ENCODE measurements around the gene FRY. TPM values are rescaled to one million over a fixed set of nuclear protein-coding genes. Genes with fewer than 3 reads are reported as not detected.

FRY gene
- total and polyA plus RNA-seq, 10 of the 15 experiments (the other 5 are each of a cell fraction or from before 2014, with no cell fraction given), result 0.18 to 1.4 (median 0.30) TPM

GRCh38 chr13:32237681-32238080 is 206.1 kb downstream of the FRY start (continued):
- TF ChIP-seq DPF2 (IDR thresholded peaks at IDR 0.05) (no peak), NFYA (IDR thresholded peaks at IDR 0.05; ENCODE audit: borderline replicate concordance, low read depth, low read length) (no peak), STAT3 (IDR thresholded peaks at IDR 0.05; ENCODE audit: low read depth, low read length) (no peak), BRCA1 (IDR thresholded peaks at IDR 0.05; ENCODE audit: low read depth, low read length) (no peak), SP1 (IDR thresholded peaks at IDR 0.05; ENCODE audit: low read depth, low read length) (no peak), FOS (IDR thresholded peaks at IDR 0.05; ENCODE audit: borderline replicate concordance, extremely low read depth, insufficient read length) (no peak), IRF5 (IDR thresholded peaks at IDR 0.05; ENCODE audit: borderline replicate concordance) (no peak)

GRCh38 chr13:32243695-32244094 is 212.1 kb downstream of the FRY start:
- no peak overlapping the region for H3K4me2 ChIP-seq (ENCODE audit: control insufficient read depth, insufficient read depth)
- no peaks in the 10 kb centered on the region for H3K36me3 ChIP-seq (ENCODE audit: control insufficient read depth in 2 of 2, insufficient read depth in 2 of 2, low read length in 1 of 2)
- no peak for FAIRE-seq
- ChIA-PET CTCF (interaction anchor here (0.7 kb wide), 1 partner anchor 334 kb away, joined by 3 read pairs; no protein-coding TSS in a partner anchor), RAD21 (ENCODE audit: unreplicated experiment) (no interaction called here), SMC1A (ENCODE audit: uncharacterized antibody, unreplicated experiment) (interaction anchor here (0.9 kb wide), 1 partner anchor 11 kb away, joined by 4 read pairs; no protein-coding TSS in a partner anchor), POLR2A (no interaction called here)
- intact Hi-C loops (cut with micrococcal nuclease; ENCODE audit: unreplicated experiment), result no loop called here
- no peak for DNase-seq (ENCODE audit: low read depth, low spot score)
- no peak for ATAC-seq
- no peaks in the 10 kb centered on the region for H4K20me1 ChIP-seq (ENCODE audit: control insufficient read depth, insufficient read depth)
- WGBS (ENCODE audit: insufficient coverage, insufficient replicate concordance, low lambda C conversion rate, missing lambda C conversion rate), result 44% methylated on average over 5 of the region's 5 CpGs
- no peak overlapping the region for H2AFZ ChIP-seq (ENCODE audit: control insufficient read depth, low read depth, low read length)
- no peak overlapping the region for H3K4me3 ChIP-seq
- H3K27ac ChIP-seq (ENCODE audit: control insufficient read depth, insufficient read depth), result no peak overlapping the region
- TF ChIP-seq CEBPB (IDR thresholded peaks at IDR 0.05; ENCODE audit: borderline replicate concordance in 1 of 2, low read depth in 2 of 2, low read length in 2 of 2) (no peak), ZBTB4 (CRISPR knock-in tag; IDR thresholded peaks at IDR 0.05) (no peak), DPF2 (IDR thresholded peaks at IDR 0.05) (no peak), YBX1 (IDR thresholded peaks at IDR 0.05) (no peak), ZNF24 (IDR thresholded peaks at IDR 0.05) (no peak), HCFC1 (IDR thresholded peaks at IDR 0.05; ENCODE audit: low read length) (no peak), RB1 (IDR thresholded peaks at IDR 0.05; ENCODE audit: borderline replicate concordance) (no peak), STAT1 (conservative IDR thresholded peaks at IDR 0.05) (no peak), JUND (IDR thresholded peaks at IDR 0.05; ENCODE audit: low read depth, low read length) (no peak), RAD51 (IDR thresholded peaks at IDR 0.05) (no peak), IKZF1 (conservative IDR thresholded peaks at IDR 0.05) (no peak), EGR1 (IDR thresholded peaks at IDR 0.05; ENCODE audit: borderline replicate concordance in 1 of 2, low read depth in 2 of 2, low read length in 2 of 2) (no peak)
- TF ChIP-seq, protein P1, sequence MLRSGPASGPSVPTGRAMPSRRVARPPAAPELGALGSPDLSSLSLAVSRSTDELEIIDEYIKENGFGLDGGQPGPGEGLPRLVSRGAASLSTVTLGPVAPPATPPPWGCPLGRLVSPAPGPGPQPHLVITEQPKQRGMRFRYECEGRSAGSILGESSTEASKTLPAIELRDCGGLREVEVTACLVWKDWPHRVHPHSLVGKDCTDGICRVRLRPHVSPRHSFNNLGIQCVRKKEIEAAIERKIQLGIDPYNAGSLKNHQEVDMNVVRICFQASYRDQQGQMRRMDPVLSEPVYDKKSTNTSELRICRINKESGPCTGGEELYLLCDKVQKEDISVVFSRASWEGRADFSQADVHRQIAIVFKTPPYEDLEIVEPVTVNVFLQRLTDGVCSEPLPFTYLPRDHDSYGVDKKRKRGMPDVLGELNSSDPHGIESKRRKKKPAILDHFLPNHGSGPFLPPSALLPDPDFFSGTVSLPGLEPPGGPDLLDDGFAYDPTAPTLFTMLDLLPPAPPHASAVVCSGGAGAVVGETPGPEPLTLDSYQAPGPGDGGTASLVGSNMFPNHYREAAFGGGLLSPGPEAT (IDR thresholded peaks at IDR 0.05; ENCODE audit: low read depth), result no peak
- H3K9me3 ChIP-seq (replicated peaks; ENCODE audit: control insufficient read depth, insufficient read depth, low read length), result no peaks in the 10 kb centered on the region
- peaks cover 3% of the 10 kb centered on the region; the same call in 1 of the 2 replicates for H3K4me1 ChIP-seq (ENCODE audit: control insufficient read depth, insufficient read depth, low read length)
- no peaks in the 10 kb centered on the region for H3K79me2 ChIP-seq (ENCODE audit: control insufficient read depth, insufficient read depth, low read length)
- no TSS peak for BruUV-seq (replicated peaks)
- no peak overlapping the region for H3K9ac ChIP-seq (ENCODE audit: control insufficient read depth, insufficient read depth, low read length)
- in situ Hi-C loops (cut with MboI), result no loop called here
- H3K27me3 ChIP-seq (replicated peaks in 1 of 2; ENCODE audit: control insufficient read depth in 2 of 2, insufficient read depth in 2 of 2, low read length in 1 of 2), result no peaks in the 10 kb centered on the region
